ENCODE measurements around the gene SND1.

SND1 gene

DNA sequence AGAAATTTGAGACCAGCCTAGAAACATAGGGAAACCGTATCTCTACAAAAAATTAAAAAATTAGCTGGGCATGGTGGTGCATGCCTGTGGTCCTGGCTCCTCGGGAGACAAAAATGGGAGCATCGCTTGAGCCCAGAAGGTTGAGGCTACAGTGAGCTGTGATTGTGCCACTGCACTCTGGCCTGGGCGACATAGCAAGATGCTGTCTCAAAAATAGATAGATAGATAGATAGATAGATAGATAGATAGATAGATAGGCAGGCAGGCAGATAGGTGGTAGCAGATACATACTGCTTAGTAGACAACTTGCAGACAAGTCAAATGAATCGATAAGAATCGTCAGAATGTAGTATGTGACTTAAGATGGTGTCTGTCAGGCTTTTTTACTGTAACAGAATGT, 106.9 kb downstream of the SND1 start:
- Histone ChIP-seq H3K14ac (ENCODE audit: low read length in 2 of 2) (no peak overlapping the region), H3K36me3 (ENCODE audit: control insufficient read depth in 1 of 2, insufficient read depth in 2 of 2, low read depth in 1 of 2, low read length in 2 of 2) (no peaks in the 10 kb centered on the region), H3K9me3 (ENCODE audit: control insufficient read depth, low read length) (no peaks in the 10 kb centered on the region), H3K4me2 (ENCODE audit: low read length, poor library complexity, severe bottlenecking) (no peak overlapping the region), H3K18ac (ENCODE audit: low read depth in 1 of 2, low read length in 2 of 2) (no peak overlapping the region), H2BK12ac (ENCODE audit: low read length in 2 of 2) (no peak overlapping the region), H2AK5ac (ENCODE audit: low read length, severe bottlenecking) (no peak overlapping the region), H3K9ac (ENCODE audit: low read length) (no peak overlapping the region), H2BK120ac (ENCODE audit: low read depth, low read length) (no peak overlapping the region), H3K27ac (ENCODE audit: low read length, poor library complexity, severe bottlenecking) (no peak overlapping the region), H2BK5ac (ENCODE audit: low read depth, low read length, poor library complexity, severe bottlenecking) (no peak overlapping the region), H2AFZ (ENCODE audit: low read depth, low read length) (no peak overlapping the region), H4K8ac (ENCODE audit: low read length) (no peak overlapping the region), H3K79me1 (replicated peaks; ENCODE audit: low read length, poor library complexity, severe bottlenecking) (peaks cover 16% of the 10 kb centered on the region), H4K91ac (ENCODE audit: low read length) (no peak overlapping the region), H3K23ac (ENCODE audit: low read length in 2 of 2) (no peak overlapping the region), H3K4ac (ENCODE audit: low read depth in 1 of 2, low read length in 2 of 2) (no peak overlapping the region), H2BK15ac (ENCODE audit: low read depth, poor library complexity, severe bottlenecking) (no peak overlapping the region), H3K4me3 (ENCODE audit: insufficient read depth in 1 of 2, low read depth in 1 of 2, low read length in 2 of 2) (no peak overlapping the region), H3K27me3 (ENCODE audit: control insufficient read depth in 1 of 2, insufficient read depth in 1 of 2, low read length in 2 of 2) (no peaks in the 10 kb centered on the region), H3K4me1 (ENCODE audit: control insufficient read depth, insufficient read depth, low read depth, low read length) (peaks cover 6% of the 10 kb centered on the region)
- 99% methylated on average over 6 of the region's 6 CpGs for whole genome bisulfite sequencing
- DNase-seq = no peak

GRCh38 chr7:127759945-127760421, 108.0 kb downstream of the SND1 start:
- H4K91ac ChIP-seq (ENCODE audit: low read length) = no peak overlapping the region
- H3K27ac ChIP-seq (ENCODE audit: low read length, poor library complexity, severe bottlenecking) = peak overlapping the region; percentile 30
- no peak overlapping the region for H2BK12ac ChIP-seq (ENCODE audit: low read length in 2 of 2)
- no peak for DNase-seq
- peak overlapping the region; percentile 13 for H3K4me2 ChIP-seq (ENCODE audit: low read length, poor library complexity, severe bottlenecking)
- no peak overlapping the region for H3K4ac ChIP-seq (ENCODE audit: low read depth in 1 of 2, low read length in 2 of 2)
- no peak overlapping the region for H2BK120ac ChIP-seq (ENCODE audit: low read depth, low read length)
- no peak overlapping the region for H2BK15ac ChIP-seq (ENCODE audit: low read depth, poor library complexity, severe bottlenecking)
- H3K79me1 ChIP-seq (replicated peaks; ENCODE audit: low read length, poor library complexity, severe bottlenecking) = peaks cover 17% of the 10 kb centered on the region
- no peaks in the 10 kb centered on the region for H3K27me3 ChIP-seq (ENCODE audit: control insufficient read depth in 1 of 2, insufficient read depth in 1 of 2, low read length in 2 of 2)
- peaks cover 0 to 3% of the 10 kb centered on the region in 2 experiments for H3K36me3 ChIP-seq (ENCODE audit: control insufficient read depth in 1 of 2, insufficient read depth in 2 of 2, low read depth in 1 of 2, low read length in 2 of 2)
- H3K4me1 ChIP-seq (ENCODE audit: control insufficient read depth, insufficient read depth, low read depth, low read length) = peaks cover 6% of the 10 kb centered on the region
- no peak overlapping the region for H3K23ac ChIP-seq (ENCODE audit: low read length in 2 of 2)
- 97% methylated on average over 5 of the region's 5 CpGs for WGBS
- no peak overlapping the region for H3K9ac ChIP-seq (ENCODE audit: low read length)
- no peak overlapping the region for H3K14ac ChIP-seq (ENCODE audit: low read length in 2 of 2)
- no peaks in the 10 kb centered on the region for H3K9me3 ChIP-seq (ENCODE audit: control insufficient read depth, low read length)
- H3K18ac ChIP-seq (ENCODE audit: low read depth in 1 of 2, low read length in 2 of 2) = no peak overlapping the region
- H4K8ac ChIP-seq (ENCODE audit: low read length) = no peak overlapping the region
- no peak overlapping the region for H2BK5ac ChIP-seq (ENCODE audit: low read depth, low read length, poor library complexity, severe bottlenecking)
- H2AFZ ChIP-seq (ENCODE audit: low read depth, low read length) = no peak overlapping the region
- H3K4me3 ChIP-seq (ENCODE audit: insufficient read depth in 1 of 2, low read depth in 1 of 2, low read length in 2 of 2) = no peak overlapping the region
- H2AK5ac ChIP-seq (ENCODE audit: low read length, severe bottlenecking) = peak overlapping the region; percentile 51

DNA sequence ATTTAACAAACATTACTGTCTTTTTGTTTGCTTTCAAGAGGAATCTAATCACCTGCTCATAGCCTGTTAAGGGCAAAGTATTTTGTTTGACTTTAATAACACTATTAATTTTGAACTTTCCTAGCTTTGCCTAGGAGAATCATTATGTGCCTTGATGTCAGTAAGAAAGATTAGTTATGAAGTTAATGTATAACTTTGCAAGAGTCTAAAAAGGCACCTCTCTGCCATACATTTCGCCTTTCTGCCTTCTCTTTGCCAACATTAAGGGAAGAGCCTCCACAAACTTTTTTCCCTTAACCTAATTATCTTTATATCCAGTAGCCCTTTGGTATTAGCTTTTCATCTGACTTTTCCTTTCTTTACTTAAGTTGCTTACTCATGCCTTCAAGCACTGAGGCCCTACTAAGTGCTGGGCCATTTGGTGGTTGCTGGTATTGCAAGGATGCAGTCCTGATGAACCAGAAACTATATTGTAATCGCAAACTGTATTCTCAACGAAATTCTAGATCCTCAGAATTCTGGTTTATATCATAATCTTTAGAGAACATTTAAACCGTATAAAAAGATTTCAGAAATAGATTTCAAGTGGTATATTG, 108.5 kb downstream of the SND1 start:
- H3K14ac ChIP-seq (ENCODE audit: low read length in 2 of 2) = no peak overlapping the region
- 93% methylated on average over 2 of the region's 4 CpGs for WGBS
- no peaks in the 10 kb centered on the region for H3K27me3 ChIP-seq (ENCODE audit: control insufficient read depth in 1 of 2, insufficient read depth in 1 of 2, low read length in 2 of 2)
- H2BK5ac ChIP-seq (ENCODE audit: low read depth, low read length, poor library complexity, severe bottlenecking) = no peak overlapping the region
- H3K36me3 ChIP-seq (ENCODE audit: control insufficient read depth in 1 of 2, insufficient read depth in 2 of 2, low read depth in 1 of 2, low read length in 2 of 2) = peaks cover 0 to 3% of the 10 kb centered on the region in 2 experiments
- no peak overlapping the region for H3K18ac ChIP-seq (ENCODE audit: low read depth in 1 of 2, low read length in 2 of 2)
- H3K4me3 ChIP-seq (ENCODE audit: insufficient read depth in 1 of 2, low read depth in 1 of 2, low read length in 2 of 2) = no peak overlapping the region
- no peak overlapping the region for H3K4ac ChIP-seq (ENCODE audit: low read depth in 1 of 2, low read length in 2 of 2)
- H2AK5ac ChIP-seq (ENCODE audit: low read length, severe bottlenecking) = no peak overlapping the region
- no peak for DNase-seq
- no peak overlapping the region for H2BK120ac ChIP-seq (ENCODE audit: low read depth, low read length)
- H3K23ac ChIP-seq (ENCODE audit: low read length in 2 of 2) = no peak overlapping the region
- no peak overlapping the region for H4K91ac ChIP-seq (ENCODE audit: low read length)
- no peak overlapping the region for H2BK12ac ChIP-seq (ENCODE audit: low read length in 2 of 2)
- no peak overlapping the region for H3K9ac ChIP-seq (ENCODE audit: low read length)
- H2BK15ac ChIP-seq (ENCODE audit: low read depth, poor library complexity, severe bottlenecking) = no peak overlapping the region
- H4K8ac ChIP-seq (ENCODE audit: low read length) = no peak overlapping the region
- H2AFZ ChIP-seq (ENCODE audit: low read depth, low read length) = no peak overlapping the region
- no peaks in the 10 kb centered on the region for H3K9me3 ChIP-seq (ENCODE audit: control insufficient read depth, low read length)
- peaks cover 19% of the 10 kb centered on the region for H3K79me1 ChIP-seq (replicated peaks; ENCODE audit: low read length, poor library complexity, severe bottlenecking)
- no peak overlapping the region for H3K4me2 ChIP-seq (ENCODE audit: low read length, poor library complexity, severe bottlenecking)
- peaks cover 6% of the 10 kb centered on the region for H3K4me1 ChIP-seq (ENCODE audit: control insufficient read depth, insufficient read depth, low read depth, low read length)
- H3K27ac ChIP-seq (ENCODE audit: low read length, poor library complexity, severe bottlenecking) = peak overlapping the region; percentile 47

DNA sequence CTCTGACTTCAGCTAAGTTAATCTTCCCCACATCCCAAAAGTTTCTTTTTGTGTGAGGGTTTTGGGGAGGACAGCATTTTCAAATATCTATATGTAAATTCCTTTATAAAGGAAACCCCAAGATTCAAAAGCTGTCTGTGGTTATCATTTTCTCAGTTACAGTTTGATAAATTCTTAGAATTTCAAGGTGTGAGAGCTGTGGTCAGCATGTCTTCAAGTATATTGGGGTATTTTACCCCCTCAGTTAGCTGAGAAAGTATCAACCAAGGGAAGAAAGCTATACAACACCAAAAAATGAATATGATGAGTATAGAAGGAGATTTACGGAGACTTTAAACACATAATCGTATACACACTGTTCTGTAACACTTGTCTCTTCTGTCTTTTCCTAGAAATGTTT, 109.2 kb downstream of the SND1 start:
- H2BK12ac ChIP-seq (ENCODE audit: low read length in 2 of 2) = no peak overlapping the region
- no peak overlapping the region for H3K4ac ChIP-seq (ENCODE audit: low read depth in 1 of 2, low read length in 2 of 2)
- no peak overlapping the region for H2BK15ac ChIP-seq (ENCODE audit: low read depth, poor library complexity, severe bottlenecking)
- H4K8ac ChIP-seq (ENCODE audit: low read length) = no peak overlapping the region
- H3K27ac ChIP-seq (ENCODE audit: low read length, poor library complexity, severe bottlenecking) = no peak overlapping the region
- H3K36me3 ChIP-seq (ENCODE audit: control insufficient read depth in 1 of 2, insufficient read depth in 2 of 2, low read depth in 1 of 2, low read length in 2 of 2) = peaks cover 0 to 3% of the 10 kb centered on the region in 2 experiments
- H2AFZ ChIP-seq (ENCODE audit: low read depth, low read length) = no peak overlapping the region
- DNase-seq = no peak
- WGBS = no CpG with 5 or more reads among the region's 2 CpGs
- peaks cover 6% of the 10 kb centered on the region for H3K4me1 ChIP-seq (ENCODE audit: control insufficient read depth, insufficient read depth, low read depth, low read length)
- H3K18ac ChIP-seq (ENCODE audit: low read depth in 1 of 2, low read length in 2 of 2) = no peak overlapping the region
- H3K14ac ChIP-seq (ENCODE audit: low read length in 2 of 2) = no peak overlapping the region
- H3K27me3 ChIP-seq (ENCODE audit: control insufficient read depth in 1 of 2, insufficient read depth in 1 of 2, low read length in 2 of 2) = no peaks in the 10 kb centered on the region
- no peak overlapping the region for H2BK5ac ChIP-seq (ENCODE audit: low read depth, low read length, poor library complexity, severe bottlenecking)
- H3K9ac ChIP-seq (ENCODE audit: low read length) = no peak overlapping the region
- no peak overlapping the region for H3K4me3 ChIP-seq (ENCODE audit: insufficient read depth in 1 of 2, low read depth in 1 of 2, low read length in 2 of 2)
- no peak overlapping the region for H2BK120ac ChIP-seq (ENCODE audit: low read depth, low read length)
- peaks cover 22% of the 10 kb centered on the region for H3K79me1 ChIP-seq (replicated peaks; ENCODE audit: low read length, poor library complexity, severe bottlenecking)
- no peak overlapping the region for H4K91ac ChIP-seq (ENCODE audit: low read length)
- no peak overlapping the region for H3K4me2 ChIP-seq (ENCODE audit: low read length, poor library complexity, severe bottlenecking)
- H2AK5ac ChIP-seq (ENCODE audit: low read length, severe bottlenecking) = no peak overlapping the region
- no peaks in the 10 kb centered on the region for H3K9me3 ChIP-seq (ENCODE audit: control insufficient read depth, low read length)
- H3K23ac ChIP-seq (ENCODE audit: low read length in 2 of 2) = no peak overlapping the region
